Tibial nerve (tissue), 4 donors: ENCODE data around the gene BMP7.

ENCODE experiments used
- EP300 ChIP-seq, 2 donors: sonication (generic); formaldehyde crosslinking; IDR thresholded peaks; one replicate each; pipeline ENCODE4 v1.6.1; 2017; ENCODE audit warnings: antibody characterized with exemption in 2 of 2, mild to moderate bottlenecking in 1 of 2
- POLR2A ChIP-seq, 2 donors: fragments of 450-650 bp; IDR thresholded peaks; one replicate each; pipeline ENCODE4 v1.6.1; 2017; ENCODE audit warnings: antibody characterized with exemption in 2 of 2, mild to moderate bottlenecking in 2 of 2, moderate library complexity in 2 of 2
- TF ChIP-seq, protein P1 (sequence below), 5 experiments: fragments of 200-600 bp in 3 of 5; fragments of 450-650 bp in 2 of 5; sonication (generic) in 3 of 5; IDR thresholded peaks; one replicate each; pipeline ENCODE4 v1.5.1; 2016 to 2019; ENCODE audit warnings: antibody characterized with exemption in 5 of 5, mild to moderate bottlenecking in 3 of 5, moderate library complexity in 2 of 5

DNA sequence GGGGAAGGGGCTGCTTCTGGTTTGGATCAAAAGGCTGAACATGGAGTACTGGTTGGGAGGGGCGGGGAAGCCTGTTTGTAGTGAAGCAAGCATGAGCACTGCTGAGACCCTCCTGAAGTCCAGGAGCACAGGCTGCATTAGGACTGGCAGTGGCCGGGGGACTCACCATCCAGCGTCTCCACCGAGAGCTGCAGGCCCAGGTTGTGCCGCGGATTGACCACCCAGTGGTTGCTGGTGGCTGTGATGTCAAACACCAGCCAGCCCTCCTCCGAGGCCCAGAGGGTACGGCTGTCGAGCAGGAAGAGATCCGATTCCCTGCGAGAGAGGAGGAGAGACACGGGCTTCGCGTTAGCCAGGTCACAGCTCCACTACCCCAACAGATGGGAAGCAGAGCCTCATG lies 64.1 kb downstream of the BMP7 start:
- TF ChIP-seq POLR2A (IDR thresholded peaks at IDR 0.05), result no peak
- TF ChIP-seq, protein P1, sequence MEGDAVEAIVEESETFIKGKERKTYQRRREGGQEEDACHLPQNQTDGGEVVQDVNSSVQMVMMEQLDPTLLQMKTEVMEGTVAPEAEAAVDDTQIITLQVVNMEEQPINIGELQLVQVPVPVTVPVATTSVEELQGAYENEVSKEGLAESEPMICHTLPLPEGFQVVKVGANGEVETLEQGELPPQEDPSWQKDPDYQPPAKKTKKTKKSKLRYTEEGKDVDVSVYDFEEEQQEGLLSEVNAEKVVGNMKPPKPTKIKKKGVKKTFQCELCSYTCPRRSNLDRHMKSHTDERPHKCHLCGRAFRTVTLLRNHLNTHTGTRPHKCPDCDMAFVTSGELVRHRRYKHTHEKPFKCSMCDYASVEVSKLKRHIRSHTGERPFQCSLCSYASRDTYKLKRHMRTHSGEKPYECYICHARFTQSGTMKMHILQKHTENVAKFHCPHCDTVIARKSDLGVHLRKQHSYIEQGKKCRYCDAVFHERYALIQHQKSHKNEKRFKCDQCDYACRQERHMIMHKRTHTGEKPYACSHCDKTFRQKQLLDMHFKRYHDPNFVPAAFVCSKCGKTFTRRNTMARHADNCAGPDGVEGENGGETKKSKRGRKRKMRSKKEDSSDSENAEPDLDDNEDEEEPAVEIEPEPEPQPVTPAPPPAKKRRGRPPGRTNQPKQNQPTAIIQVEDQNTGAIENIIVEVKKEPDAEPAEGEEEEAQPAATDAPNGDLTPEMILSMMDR (IDR thresholded peaks at IDR 0.05), result no peak
- no peak for TF ChIP-seq EP300 (IDR thresholded peaks at IDR 0.05)
